HepG2 (cell line): ENCODE results near the gene ITIH1. TPM values are rescaled to one million over a fixed set of nuclear protein-coding genes. Genes with fewer than 3 reads are reported as not detected.
A peak's percentile ranks its signal among the peaks of the same experiment; 100 is the strongest.

Experiments used
- GATAD1 ChIP-seq: IDR thresholded peaks from 2 replicates; pipeline ENCODE4 v1.6.1; 2016; ENCODE audit warnings: missing genetic modification reagents, missing compliant biosample characterization
- HMG20A ChIP-seq: IDR thresholded peaks from 2 replicates; pipeline ENCODE4 v1.6.1; 2016; ENCODE audit warnings: borderline replicate concordance
- NCOA2 ChIP-seq: sonication (generic); formaldehyde crosslinking; IDR thresholded peaks from 2 replicates; pipeline ENCODE4 v1.8.0; 2022; ENCODE audit warnings: inconsistent platforms
- NCOA5 ChIP-seq: sonication (generic); formaldehyde crosslinking; IDR thresholded peaks from 2 replicates; pipeline ENCODE4 v1.4.0; 2020; ENCODE audit warnings: missing genetic modification reagents
- ZFY ChIP-seq: sonication (generic); formaldehyde crosslinking; IDR thresholded peaks from 2 replicates; pipeline ENCODE4 v1.4.0; 2020; ENCODE audit warnings: missing genetic modification reagents
- ZNF232 ChIP-seq: sonication (generic); formaldehyde crosslinking; IDR thresholded peaks from 2 replicates; pipeline ENCODE4 v1.4.0; 2020; ENCODE audit warnings: missing genetic modification reagents, borderline replicate concordance
- ZNF3 ChIP-seq: IDR thresholded peaks from 2 replicates; pipeline ENCODE4 v1.7.0; 2017; ENCODE audit warnings: inconsistent platforms
- ZNF430 ChIP-seq: sonication (generic); formaldehyde crosslinking; IDR thresholded peaks from 2 replicates; pipeline ENCODE4 v1.9.0; 2021; ENCODE audit warnings: mild to moderate bottlenecking, missing genetic modification reagents
- ZNF563 ChIP-seq: sonication (generic); formaldehyde crosslinking; IDR thresholded peaks from 2 replicates; pipeline ENCODE4 v1.8.0; 2022; ENCODE audit warnings: mild to moderate bottlenecking, moderate library complexity, missing genetic modification reagents
- ZSCAN29 ChIP-seq: sonication (generic); formaldehyde crosslinking; conservative IDR thresholded peaks from 2 replicates; pipeline ENCODE4 v1.4.0; 2020; ENCODE audit warnings: mild to moderate bottlenecking, missing genetic modification reagents
- polyA plus RNA-seq, 8 experiments: library from polyadenylated mRNA; depleted of rRNA in 3 of 8; stranded (reverse) in 7 of 8; unstranded in 1 of 8; fragments of >200 nt; fragmentation: Illumina TruSeq in 4 of 8; extraction: Trizol in 4 of 8; gene quantifications; 2 replicates each; pipeline versions ENCODE4 v1.2.1 to v1.2.3, GENCODE V29; 2011 to 2016; ENCODE audit warnings: low read depth in 4 of 8, missing spikeins in 1 of 8, mixed read lengths in 1 of 8; ENCODE audit not compliant: insufficient read depth in 1 of 8
- total RNA-seq, 5 experiments: library from RNA; depleted of rRNA; stranded (reverse); fragments of >200 nt; fragmentation: Illumina TruSeq; extraction: Trizol; gene quantifications; 2 replicates each; pipeline ENCODE4 v1.2.3, GENCODE V29; 2016; ENCODE audit warnings: low read depth in 1 of 5
- TF ChIP-seq, protein P1 (sequence below): sonication (generic); formaldehyde crosslinking; IDR thresholded peaks from one replicate; pipeline ENCODE4 v1.5.1; 2020; ENCODE audit warnings: mild to moderate bottlenecking, missing genetic modification reagents; ENCODE audit errors: not compliant biosample characterization
- TF ChIP-seq, protein P2 (sequence below): sonication (generic); formaldehyde crosslinking; IDR thresholded peaks from 2 replicates; pipeline ENCODE4 v1.8.0; 2022; ENCODE audit warnings: mild to moderate bottlenecking, missing genetic modification reagents; ENCODE audit not compliant: insufficient replicate concordance
- TF ChIP-seq, protein P3 (sequence below): sonication (generic); formaldehyde crosslinking; conservative IDR thresholded peaks from 2 replicates; pipeline ENCODE4 v1.8.0; 2022; ENCODE audit warnings: low read depth, missing genetic modification reagents
- TF ChIP-seq, protein P4 (sequence below): sonication (generic); formaldehyde crosslinking; IDR thresholded peaks from 2 replicates; pipeline ENCODE4 v1.5.0; 2020; ENCODE audit warnings: missing genetic modification reagents

ITIH1 gene
- total and polyA plus RNA-seq, 2 of the 13 experiments (the other 11 are each of a cell fraction or from before 2014, with no cell fraction given) = 12.3 to 19.6 TPM

DNA sequence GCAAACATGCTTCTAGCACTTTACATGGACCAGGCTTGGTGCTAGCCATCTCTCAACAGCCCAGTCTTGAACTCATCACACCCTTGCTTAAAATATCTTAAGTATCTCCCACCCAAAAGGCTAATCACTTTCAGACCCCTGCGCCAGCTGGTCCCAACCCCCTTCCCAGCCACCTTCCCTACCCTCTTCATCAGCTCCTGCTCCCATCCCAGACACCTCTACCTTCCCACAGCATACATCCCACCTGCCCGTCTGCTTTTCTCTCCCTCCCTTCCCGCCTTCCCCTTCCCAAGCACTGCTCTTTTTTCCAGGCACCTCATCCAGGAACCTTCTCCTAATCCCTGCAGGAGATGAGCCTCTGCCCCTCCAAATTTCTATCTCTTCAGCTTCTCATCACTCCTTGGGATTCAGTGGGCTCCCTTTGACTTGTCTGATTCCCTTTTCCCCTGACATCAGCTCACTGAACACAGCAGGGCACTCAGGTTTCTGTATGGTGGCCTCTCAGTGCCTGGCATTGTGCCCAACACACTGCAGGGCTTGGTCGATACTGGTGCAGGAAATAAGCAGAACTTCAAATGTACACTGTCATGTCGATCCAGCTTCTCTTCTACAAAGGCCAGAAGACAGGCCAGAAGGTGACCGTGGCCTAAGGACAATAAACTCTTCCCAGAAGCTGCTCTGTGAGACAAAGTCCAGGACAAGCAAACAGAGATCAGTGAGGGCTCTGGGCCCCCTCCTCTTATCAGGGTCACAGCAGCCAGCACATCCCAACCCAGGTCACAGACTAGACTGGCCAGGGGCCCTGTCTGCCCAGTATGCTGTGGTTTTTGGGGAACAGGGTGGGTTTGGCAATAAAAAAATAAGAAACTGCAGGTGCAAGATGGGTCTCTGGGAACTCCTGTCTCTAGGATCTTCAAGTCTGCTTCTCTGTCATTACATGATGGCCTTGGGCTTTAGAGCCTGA lies 2.2 kb upstream of the ITIH1 start (continued):
- TF ChIP-seq, protein P1, sequence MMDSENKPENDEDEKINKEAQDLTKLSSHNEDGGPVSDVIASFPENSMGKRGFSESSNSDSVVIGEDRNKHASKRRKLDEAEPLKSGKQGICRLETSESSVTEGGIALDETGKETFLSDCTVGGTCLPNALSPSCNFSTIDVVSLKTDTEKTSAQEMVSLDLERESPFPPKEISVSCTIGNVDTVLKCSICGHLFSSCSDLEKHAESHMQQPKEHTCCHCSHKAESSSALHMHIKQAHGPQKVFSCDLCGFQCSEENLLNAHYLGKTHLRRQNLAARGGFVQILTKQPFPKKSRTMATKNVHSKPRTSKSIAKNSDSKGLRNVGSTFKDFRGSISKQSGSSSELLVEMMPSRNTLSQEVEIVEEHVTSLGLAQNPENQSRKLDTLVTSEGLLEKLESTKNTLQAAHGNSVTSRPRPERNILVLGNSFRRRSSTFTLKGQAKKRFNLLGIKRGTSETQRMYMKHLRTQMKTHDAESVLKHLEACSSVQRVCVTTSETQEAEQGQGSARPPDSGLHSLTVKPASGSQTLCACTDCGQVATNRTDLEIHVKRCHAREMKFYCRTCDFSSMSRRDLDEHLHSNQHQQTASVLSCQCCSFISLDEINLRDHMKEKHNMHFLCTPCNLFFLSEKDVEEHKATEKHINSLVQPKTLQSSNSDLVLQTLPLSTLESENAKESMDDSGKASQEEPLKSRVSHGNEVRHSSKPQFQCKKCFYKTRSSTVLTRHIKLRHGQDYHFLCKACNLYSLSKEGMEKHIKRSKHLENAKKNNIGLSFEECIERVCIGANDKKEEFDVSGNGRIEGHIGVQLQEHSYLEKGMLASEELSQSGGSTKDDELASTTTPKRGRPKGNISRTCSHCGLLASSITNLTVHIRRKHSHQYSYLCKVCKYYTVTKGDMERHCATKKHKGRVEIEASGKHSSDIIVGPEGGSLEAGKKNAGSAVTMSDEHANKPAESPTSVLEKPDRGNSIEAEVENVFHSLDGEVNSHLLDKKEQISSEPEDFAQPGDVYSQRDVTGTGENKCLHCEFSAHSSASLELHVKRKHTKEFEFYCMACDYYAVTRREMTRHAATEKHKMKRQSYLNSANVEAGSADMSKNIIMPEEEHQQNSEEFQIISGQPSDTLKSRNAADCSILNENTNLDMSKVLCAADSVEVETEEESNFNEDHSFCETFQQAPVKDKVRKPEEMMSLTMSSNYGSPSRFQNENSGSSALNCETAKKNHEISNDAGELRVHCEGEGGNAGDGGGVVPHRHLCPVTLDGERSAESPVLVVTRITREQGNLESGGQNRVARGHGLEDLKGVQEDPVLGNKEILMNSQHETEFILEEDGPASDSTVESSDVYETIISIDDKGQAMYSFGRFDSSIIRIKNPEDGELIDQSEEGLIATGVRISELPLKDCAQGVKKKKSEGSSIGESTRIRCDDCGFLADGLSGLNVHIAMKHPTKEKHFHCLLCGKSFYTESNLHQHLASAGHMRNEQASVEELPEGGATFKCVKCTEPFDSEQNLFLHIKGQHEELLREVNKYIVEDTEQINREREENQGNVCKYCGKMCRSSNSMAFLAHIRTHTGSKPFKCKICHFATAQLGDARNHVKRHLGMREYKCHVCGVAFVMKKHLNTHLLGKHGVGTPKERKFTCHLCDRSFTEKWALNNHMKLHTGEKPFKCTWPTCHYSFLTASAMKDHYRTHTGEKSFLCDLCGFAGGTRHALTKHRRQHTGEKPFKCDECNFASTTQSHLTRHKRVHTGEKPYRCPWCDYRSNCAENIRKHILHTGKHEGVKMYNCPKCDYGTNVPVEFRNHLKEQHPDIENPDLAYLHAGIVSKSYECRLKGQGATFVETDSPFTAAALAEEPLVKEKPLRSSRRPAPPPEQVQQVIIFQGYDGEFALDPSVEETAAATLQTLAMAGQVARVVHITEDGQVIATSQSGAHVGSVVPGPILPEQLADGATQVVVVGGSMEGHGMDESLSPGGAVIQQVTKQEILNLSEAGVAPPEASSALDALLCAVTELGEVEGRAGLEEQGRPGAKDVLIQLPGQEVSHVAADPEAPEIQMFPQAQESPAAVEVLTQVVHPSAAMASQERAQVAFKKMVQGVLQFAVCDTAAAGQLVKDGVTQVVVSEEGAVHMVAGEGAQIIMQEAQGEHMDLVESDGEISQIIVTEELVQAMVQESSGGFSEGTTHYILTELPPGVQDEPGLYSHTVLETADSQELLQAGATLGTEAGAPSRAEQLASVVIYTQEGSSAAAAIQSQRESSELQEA (CRISPR knock-in tag) = no peak
- TF ChIP-seq ZSCAN29 (CRISPR knock-in tag) = peak; percentile 93
- peak; percentile 84; the same call in 1 of the 2 replicates for TF ChIP-seq HMG20A
- peak; percentile 55; the same call in 1 of the 2 replicates for TF ChIP-seq ZNF563 (CRISPR knock-in tag)
- TF ChIP-seq, protein P2, sequence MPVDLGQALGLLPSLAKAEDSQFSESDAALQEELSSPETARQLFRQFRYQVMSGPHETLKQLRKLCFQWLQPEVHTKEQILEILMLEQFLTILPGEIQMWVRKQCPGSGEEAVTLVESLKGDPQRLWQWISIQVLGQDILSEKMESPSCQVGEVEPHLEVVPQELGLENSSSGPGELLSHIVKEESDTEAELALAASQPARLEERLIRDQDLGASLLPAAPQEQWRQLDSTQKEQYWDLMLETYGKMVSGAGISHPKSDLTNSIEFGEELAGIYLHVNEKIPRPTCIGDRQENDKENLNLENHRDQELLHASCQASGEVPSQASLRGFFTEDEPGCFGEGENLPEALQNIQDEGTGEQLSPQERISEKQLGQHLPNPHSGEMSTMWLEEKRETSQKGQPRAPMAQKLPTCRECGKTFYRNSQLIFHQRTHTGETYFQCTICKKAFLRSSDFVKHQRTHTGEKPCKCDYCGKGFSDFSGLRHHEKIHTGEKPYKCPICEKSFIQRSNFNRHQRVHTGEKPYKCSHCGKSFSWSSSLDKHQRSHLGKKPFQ (CRISPR knock-in tag) = peak; percentile 41
- no peak for TF ChIP-seq NCOA5 (CRISPR knock-in tag)
- peak; percentile 53; the same call in 1 of the 2 replicates for TF ChIP-seq ZNF232 (CRISPR knock-in tag)
- peak; percentile 22; the same call in 1 of the 2 replicates for TF ChIP-seq ZNF430 (CRISPR knock-in tag)
- peak; percentile 72 for TF ChIP-seq GATAD1
- TF ChIP-seq NCOA2 (CRISPR knock-in tag) = peak; percentile 96
- TF ChIP-seq, protein P3, sequence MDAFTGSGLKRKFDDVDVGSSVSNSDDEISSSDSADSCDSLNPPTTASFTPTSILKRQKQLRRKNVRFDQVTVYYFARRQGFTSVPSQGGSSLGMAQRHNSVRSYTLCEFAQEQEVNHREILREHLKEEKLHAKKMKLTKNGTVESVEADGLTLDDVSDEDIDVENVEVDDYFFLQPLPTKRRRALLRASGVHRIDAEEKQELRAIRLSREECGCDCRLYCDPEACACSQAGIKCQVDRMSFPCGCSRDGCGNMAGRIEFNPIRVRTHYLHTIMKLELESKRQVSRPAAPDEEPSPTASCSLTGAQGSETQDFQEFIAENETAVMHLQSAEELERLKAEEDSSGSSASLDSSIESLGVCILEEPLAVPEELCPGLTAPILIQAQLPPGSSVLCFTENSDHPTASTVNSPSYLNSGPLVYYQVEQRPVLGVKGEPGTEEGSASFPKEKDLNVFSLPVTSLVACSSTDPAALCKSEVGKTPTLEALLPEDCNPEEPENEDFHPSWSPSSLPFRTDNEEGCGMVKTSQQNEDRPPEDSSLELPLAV = no peak
- no peak for TF ChIP-seq ZNF3 (CRISPR knock-in tag)
- TF ChIP-seq, protein P4, sequence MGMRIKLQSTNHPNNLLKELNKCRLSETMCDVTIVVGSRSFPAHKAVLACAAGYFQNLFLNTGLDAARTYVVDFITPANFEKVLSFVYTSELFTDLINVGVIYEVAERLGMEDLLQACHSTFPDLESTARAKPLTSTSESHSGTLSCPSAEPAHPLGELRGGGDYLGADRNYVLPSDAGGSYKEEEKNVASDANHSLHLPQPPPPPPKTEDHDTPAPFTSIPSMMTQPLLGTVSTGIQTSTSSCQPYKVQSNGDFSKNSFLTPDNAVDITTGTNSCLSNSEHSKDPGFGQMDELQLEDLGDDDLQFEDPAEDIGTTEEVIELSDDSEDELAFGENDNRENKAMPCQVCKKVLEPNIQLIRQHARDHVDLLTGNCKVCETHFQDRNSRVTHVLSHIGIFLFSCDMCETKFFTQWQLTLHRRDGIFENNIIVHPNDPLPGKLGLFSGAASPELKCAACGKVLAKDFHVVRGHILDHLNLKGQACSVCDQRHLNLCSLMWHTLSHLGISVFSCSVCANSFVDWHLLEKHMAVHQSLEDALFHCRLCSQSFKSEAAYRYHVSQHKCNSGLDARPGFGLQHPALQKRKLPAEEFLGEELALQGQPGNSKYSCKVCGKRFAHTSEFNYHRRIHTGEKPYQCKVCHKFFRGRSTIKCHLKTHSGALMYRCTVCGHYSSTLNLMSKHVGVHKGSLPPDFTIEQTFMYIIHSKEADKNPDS (CRISPR knock-in tag) = 0 out of 2 replicates have a peak, but pooled peaks have one; percentile 65
- TF ChIP-seq ZFY (CRISPR knock-in tag) = peak; percentile 73
